Measurements from ENCODE around the gene GBE1.
A peak's percentile ranks its signal among the peaks of the same experiment; 100 is the strongest.
"Not testable (repeated sequence)": the region's sequence is repeated elsewhere in the genome, so short reads cannot be mapped to it uniquely, and the experiment has no call there.

GBE1 gene

DNA sequence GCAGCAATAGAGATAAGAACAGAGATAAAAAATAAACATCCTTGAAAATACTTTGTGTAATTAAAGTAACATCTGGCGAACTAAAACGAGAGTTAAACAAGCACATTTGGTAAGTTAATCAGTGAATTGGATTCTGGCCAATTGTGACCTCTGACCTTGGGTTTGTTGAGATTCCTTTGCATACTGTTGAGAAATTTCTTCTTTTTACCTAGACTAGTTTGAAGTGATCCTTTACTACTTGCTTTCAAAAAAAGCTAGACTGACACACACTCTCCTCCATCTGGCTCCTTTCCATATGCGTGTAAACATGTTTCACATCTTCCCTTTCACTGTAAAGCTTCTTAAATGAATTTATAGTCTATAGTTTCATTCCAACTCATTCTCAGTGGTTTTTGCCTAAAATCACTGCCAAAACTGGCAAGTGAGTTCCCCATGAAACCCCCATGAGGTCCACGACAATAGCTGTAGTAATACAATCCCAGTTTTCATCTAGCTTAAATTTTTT is 17.3 kb upstream of the GBE1 start:
- peaks cover 17 to 37% (median 31%) of the 10 kb centered on the region in 11 experiments; a peak in 21 of 22 replicates for H3K9me3 ChIP-seq (replicated peaks in 1 of 11)
- TF ChIP-seq Cebpa-rat (IDR thresholded peaks at IDR 0.05): no peak

DNA sequence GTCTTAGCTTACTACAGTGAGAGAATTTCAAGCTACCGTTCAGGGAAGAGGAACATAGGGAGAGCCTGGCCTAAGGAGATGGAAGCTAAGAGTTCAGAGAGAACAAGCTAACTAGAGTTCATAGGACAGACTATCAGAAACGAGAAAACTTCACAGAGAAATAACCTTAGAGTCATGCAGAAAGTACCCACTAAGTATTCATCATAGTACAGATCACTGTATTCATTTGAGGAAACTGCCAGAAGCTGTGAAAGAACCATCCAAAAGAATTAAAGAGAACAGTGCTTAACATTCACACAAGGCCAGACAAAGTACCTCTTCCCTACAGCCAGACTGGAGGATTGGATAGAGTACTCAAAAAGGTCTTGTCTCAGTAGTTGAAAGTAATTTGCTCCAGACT is 15.2 kb upstream of the GBE1 start:
- H3K4me3 ChIP-seq: no peak overlapping the region
- peaks cover 9 to 25% (median 20%) of the 10 kb centered on the region in 11 experiments; a peak in 21 of 22 replicates for H3K9me3 ChIP-seq (replicated peaks in 1 of 11)
- no peaks in the 10 kb centered on the region; a peak in 1 of 20 replicates for H3K4me1 ChIP-seq
- no peak for TF ChIP-seq Cebpa-rat (IDR thresholded peaks at IDR 0.05)
- H3K36me3 ChIP-seq: no peaks in the 10 kb centered on the region
- no peak overlapping the region for H3K9ac ChIP-seq
- H3K4me2 ChIP-seq: no peak overlapping the region
- H3K27me3 ChIP-seq: no peaks in the 10 kb centered on the region
- H4K20me1 ChIP-seq: no peaks in the 10 kb centered on the region
- H3K27ac ChIP-seq: no peak overlapping the region

More for the DNA sequence above, 17.3 kb upstream of the GBE1 start:
- Histone ChIP-seq H4K20me1 (no peaks in the 10 kb centered on the region), H3K4me2 (no peak overlapping the region), H3K27me3 (no peaks in the 10 kb centered on the region), H3K4me3 (no peak overlapping the region), H3K36me3 (no peaks in the 10 kb centered on the region), H3K9ac (no peak overlapping the region), H3K4me1 (peaks cover 0 to 7% (median 0%) of the 10 kb centered on the region in 10 experiments; a peak in 2 of 20 replicates), H3K27ac (no peak overlapping the region)

DNA sequence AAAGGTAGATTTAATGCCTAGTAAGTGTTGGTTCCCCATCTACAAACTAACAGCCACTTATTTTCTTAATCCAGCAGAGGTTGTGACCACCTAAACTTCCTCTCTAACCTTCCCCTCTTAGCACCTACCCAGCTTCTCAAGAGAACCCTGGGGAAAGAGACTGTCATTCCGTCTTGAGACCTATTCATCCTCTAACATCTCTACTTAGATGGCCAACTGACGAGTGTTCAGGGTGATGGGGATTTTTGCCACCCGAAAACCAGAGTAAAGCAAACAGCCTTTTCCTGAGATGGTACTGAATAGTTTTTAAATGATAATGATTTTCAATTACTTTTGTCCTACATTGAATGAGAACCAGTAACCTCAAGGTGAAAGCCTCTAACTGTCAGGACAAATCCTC is 9.3 kb upstream of the GBE1 start:
- TF ChIP-seq Cebpa-rat (IDR thresholded peaks at IDR 0.05): no peak
- 0 out of 22 replicates have a peak, but pooled peaks cover 0 to 6% (median 0%) of the 10 kb centered on the region in 11 experiments for H3K36me3 ChIP-seq
- no peaks in the 10 kb centered on the region for H4K20me1 ChIP-seq
- H3K9ac ChIP-seq: no peak overlapping the region
- no peak overlapping the region for H3K4me3 ChIP-seq
- H3K9me3 ChIP-seq (replicated peaks in 1 of 11): peaks cover 12 to 27% (median 22%) of the 10 kb centered on the region in 11 experiments; a peak in 21 of 22 replicates
- H3K27ac ChIP-seq: no peak overlapping the region
- H3K4me1 ChIP-seq: peaks cover 4 to 13% (median 11%) of the 10 kb centered on the region in 10 experiments; a peak in 19 of 20 replicates
- H3K4me2 ChIP-seq: no peak overlapping the region
- H3K27me3 ChIP-seq: no peaks in the 10 kb centered on the region

DNA sequence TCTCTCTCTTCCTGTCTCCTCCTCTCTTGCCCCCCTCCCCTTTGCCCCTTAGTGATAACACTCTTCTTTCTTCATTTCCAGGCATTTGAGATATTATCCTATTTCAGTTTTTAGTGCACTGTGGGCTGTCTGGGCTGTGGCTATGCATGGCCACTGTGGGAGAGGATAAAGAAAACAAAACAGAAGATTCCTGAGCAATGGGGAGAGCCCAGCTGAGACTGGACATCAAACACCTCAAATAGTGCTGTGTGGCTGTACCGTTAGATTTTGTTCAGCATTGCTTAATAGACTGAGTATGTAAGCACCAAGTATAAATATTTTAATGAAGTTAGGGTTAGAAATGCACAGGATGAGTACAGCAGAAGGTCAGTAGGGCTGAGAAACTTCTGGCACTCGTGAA is 7.9 kb upstream of the GBE1 start:
- Histone ChIP-seq H3K27me3 (no peaks in the 10 kb centered on the region), H3K9me3 (replicated peaks in 1 of 11) (peaks cover 12 to 27% (median 22%) of the 10 kb centered on the region in 11 experiments; a peak in 21 of 22 replicates), H4K20me1 (no peaks in the 10 kb centered on the region), H3K9ac (no peak overlapping the region), H3K36me3 (0 out of 22 replicates have a peak, but pooled peaks cover 0 to 6% (median 0%) of the 10 kb centered on the region in 11 experiments), H3K4me2 (no peak overlapping the region), H3K4me1 (peaks cover 18 to 27% (median 24%) of the 10 kb centered on the region in 10 experiments), H3K4me3 (no peak overlapping the region), H3K27ac (no peak overlapping the region)
- TF ChIP-seq Cebpa-rat (IDR thresholded peaks at IDR 0.05): no peak

DNA sequence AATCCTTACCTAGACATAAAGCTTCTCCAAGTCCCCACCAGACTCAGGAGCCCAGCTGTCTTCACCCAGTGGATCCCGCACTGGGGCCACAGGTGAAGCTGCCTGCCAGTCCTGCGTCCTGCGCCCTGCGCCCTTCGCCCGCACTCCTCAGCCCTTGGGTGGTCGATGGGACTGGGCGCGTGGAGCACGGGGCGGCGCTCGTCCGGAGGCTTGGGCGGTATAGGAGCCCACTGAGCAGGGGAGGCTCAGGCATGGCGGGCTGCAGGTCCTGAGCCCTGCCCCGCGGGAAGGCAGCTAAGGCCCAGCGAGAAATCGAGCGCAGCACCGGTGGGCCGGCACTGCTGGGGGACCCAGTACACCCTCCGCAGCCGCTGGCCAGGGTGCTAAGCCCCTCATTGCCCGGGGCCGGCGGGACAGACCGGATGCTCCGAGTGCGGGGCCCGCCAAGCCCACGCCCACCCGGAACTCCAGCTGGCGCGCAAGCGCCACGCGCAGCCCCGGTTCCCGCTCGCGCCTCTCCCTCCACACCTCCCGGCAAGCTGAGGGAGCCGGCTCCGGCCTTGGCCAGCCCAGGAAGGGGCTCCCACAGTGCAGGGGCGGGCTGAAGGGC is 5.9 kb upstream of the GBE1 start:
- not testable (repeated sequence) for H4K20me1 ChIP-seq, H3K9ac ChIP-seq
- H3K4me3 ChIP-seq: peak overlapping the region in 1 of 10 experiments; percentile 44; a peak in 1 of 20 replicates

DNA sequence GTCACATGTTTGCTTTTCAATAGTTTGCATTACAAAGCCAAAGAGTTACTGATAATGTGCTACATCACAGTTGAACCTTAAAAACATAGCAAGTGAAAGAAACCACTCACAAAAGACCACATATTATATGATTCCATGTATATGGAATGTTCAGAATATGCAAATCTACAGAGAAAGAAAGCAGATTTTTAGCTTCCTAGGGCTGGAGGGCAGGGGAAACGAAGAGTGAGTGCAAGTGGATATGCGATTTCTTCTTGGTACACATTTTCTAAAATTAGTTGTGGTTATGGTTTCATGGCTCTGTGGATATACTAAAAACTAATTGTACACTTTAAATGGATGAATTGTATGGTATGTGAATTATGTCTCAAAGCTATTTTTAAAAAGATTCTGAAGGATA is 4.0 kb upstream of the GBE1 start:
- Histone ChIP-seq H3K4me2 (peak overlapping the region; percentile 43 to 87 (median 75); a peak in 21 of 22 replicates), H3K9ac (no peak overlapping the region), H3K36me3 (0 out of 22 replicates have a peak, but pooled peaks cover 0 to 6% (median 0%) of the 10 kb centered on the region in 11 experiments), H3K27me3 (no peaks in the 10 kb centered on the region), H3K27ac (peak overlapping the region in 9 of 11 experiments; percentile 52 to 99 (median 99); a peak in 18 of 22 replicates), H3K4me3 (no peak overlapping the region), H4K20me1 (no peaks in the 10 kb centered on the region), H3K9me3 (replicated peaks in 1 of 11) (peaks cover 12 to 27% (median 22%) of the 10 kb centered on the region in 11 experiments; a peak in 21 of 22 replicates), H3K4me1 (peaks cover 32 to 55% (median 51%) of the 10 kb centered on the region in 10 experiments)
- no peak for TF ChIP-seq Cebpa-rat (IDR thresholded peaks at IDR 0.05)

More for the DNA sequence above, 5.9 kb upstream of the GBE1 start:
- H3K4me2 ChIP-seq, H3K27me3 ChIP-seq, H3K36me3 ChIP-seq: not testable (repeated sequence)
- Histone ChIP-seq H3K27ac (peak overlapping the region in 4 of 11 experiments; percentile 69 to 99 (median 98); a peak in 5 of 22 replicates), H3K9me3 (replicated peaks in 1 of 11) (peaks cover 12 to 27% (median 22%) of the 10 kb centered on the region in 11 experiments; a peak in 21 of 22 replicates), H3K4me1 (peaks cover 26 to 47% (median 44%) of the 10 kb centered on the region in 10 experiments)

DNA sequence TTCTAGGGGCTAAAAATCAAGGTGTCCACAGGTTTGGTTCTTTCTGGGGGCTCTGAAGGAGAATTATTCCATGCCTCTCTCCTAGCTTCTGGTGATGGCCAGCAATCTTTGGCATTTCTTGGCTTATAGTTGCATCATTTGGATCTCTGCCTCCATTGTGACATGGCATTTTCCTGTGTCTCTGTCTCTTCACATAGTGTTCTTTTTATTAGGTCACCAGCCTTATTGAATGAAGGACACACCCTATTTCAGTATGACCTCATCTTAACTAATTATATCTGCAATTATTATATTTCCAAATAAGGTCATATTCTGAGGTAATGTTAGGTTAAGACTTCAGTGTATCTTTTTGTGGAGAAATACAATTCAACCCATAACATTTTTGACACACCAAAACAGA is 3.2 kb upstream of the GBE1 start:
- Histone ChIP-seq H3K9me3 (replicated peaks in 1 of 11) (peaks cover 12 to 27% (median 22%) of the 10 kb centered on the region in 11 experiments; a peak in 21 of 22 replicates), H4K20me1 (no peaks in the 10 kb centered on the region), H3K36me3 (peaks cover 0 to 6% (median 0%) of the 10 kb centered on the region in 11 experiments; a peak in 1 of 22 replicates), H3K4me3 (no peak overlapping the region), H3K4me2 (peak overlapping the region; percentile 30 to 87 (median 81); a peak in 20 of 22 replicates), H3K4me1 (peaks cover 39 to 62% (median 53%) of the 10 kb centered on the region in 10 experiments), H3K27me3 (no peaks in the 10 kb centered on the region), H3K9ac (no peak overlapping the region), H3K27ac (peak overlapping the region in 9 of 11 experiments; percentile 52 to 99 (median 99); a peak in 17 of 22 replicates)
- TF ChIP-seq Cebpa-rat (IDR thresholded peaks at IDR 0.05): no peak

DNA sequence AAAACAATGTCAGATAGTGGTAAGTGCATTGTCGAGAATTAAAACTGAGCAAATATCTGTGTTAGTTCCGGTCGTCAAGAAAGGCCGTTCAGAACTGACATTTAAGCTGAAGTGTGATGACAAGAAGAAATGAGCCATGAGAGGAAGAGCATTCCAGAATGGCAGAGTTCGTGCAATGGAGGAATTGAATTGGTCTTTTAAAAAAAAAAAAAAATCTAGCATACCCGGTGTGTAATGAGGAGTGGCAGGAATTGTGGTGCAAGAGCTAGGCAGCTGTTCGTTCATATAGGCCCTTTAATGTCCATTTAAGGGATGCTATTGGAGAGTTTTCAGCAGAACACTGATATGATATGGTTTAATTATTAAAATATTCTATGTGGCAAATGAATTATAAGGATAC is 2.6 kb upstream of the GBE1 start:
- Histone ChIP-seq H3K36me3 (peaks cover 0 to 12% (median 6%) of the 10 kb centered on the region in 11 experiments; a peak in 18 of 22 replicates), H3K27me3 (no peaks in the 10 kb centered on the region), H3K9me3 (replicated peaks in 1 of 11) (peaks cover 13 to 33% (median 27%) of the 10 kb centered on the region in 11 experiments), H3K4me1 (peaks cover 46 to 67% (median 59%) of the 10 kb centered on the region in 10 experiments), H3K4me2 (peak overlapping the region in 9 of 11 experiments; percentile 62 to 87 (median 82); a peak in 14 of 22 replicates), H3K9ac (no peak overlapping the region), H3K27ac (peak overlapping the region in 9 of 11 experiments; percentile 71 to 99 (median 99); a peak in 16 of 22 replicates), H4K20me1 (no peaks in the 10 kb centered on the region), H3K4me3 (no peak overlapping the region)
- TF ChIP-seq Cebpa-rat (IDR thresholded peaks at IDR 0.05): no peak

DNA sequence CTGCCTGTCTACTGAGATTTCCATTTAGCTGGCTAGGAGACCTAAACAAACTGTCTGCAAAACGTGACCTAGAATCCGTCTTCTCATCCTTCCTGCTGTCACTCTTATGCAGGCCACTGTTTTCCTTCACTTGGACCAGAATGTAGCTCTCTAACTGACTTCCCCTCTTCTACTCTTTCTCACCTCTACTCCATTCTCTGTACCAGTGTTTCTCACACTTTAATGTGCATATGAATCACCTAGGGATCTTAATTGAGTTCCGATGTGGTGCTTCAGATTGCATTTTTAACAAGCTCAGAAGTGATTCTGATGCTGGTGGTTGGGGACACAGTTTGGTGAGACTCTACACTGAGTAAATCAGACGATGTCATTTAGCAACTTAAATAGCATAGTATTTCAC is 1.6 kb upstream of the GBE1 start:
- peaks cover 13 to 37% (median 32%) of the 10 kb centered on the region in 11 experiments for H3K9me3 ChIP-seq (replicated peaks in 1 of 11)
- H3K4me3 ChIP-seq: no peak overlapping the region
- peaks cover 55 to 74% (median 67%) of the 10 kb centered on the region in 10 experiments for H3K4me1 ChIP-seq
- H3K36me3 ChIP-seq: peaks cover 2 to 22% (median 16%) of the 10 kb centered on the region in 11 experiments; a peak in 20 of 22 replicates
- H3K27ac ChIP-seq: peak overlapping the region in 9 of 11 experiments; percentile 97 to 99 (median 99); a peak in 18 of 22 replicates
- no peak for TF ChIP-seq Cebpa-rat (IDR thresholded peaks at IDR 0.05)
- H3K9ac ChIP-seq: peak overlapping the region in 9 of 11 experiments; percentile 94 to 98 (median 97); a peak in 17 of 22 replicates
- no peaks in the 10 kb centered on the region for H4K20me1 ChIP-seq
- peak overlapping the region; percentile 69 to 87 (median 82); a peak in 20 of 22 replicates for H3K4me2 ChIP-seq
- no peaks in the 10 kb centered on the region for H3K27me3 ChIP-seq
